Fibroblast of villous mesenchyme (primary cell): Measurements from ENCODE around the gene OSBP. TPM values are rescaled to one million over a fixed set of nuclear protein-coding genes. Genes with fewer than 3 reads are reported as not detected.

ENCODE experiments used
- DNase-seq: peaks from one replicate; pipeline ENCODE4 v3.0.0-alpha.2; 2010; ENCODE audit warnings: low read depth
- H3K4me3 ChIP-seq: 2 replicates; pipeline ENCODE4 v1.5.1; 2011; ENCODE audit warnings: low read depth, mild to moderate bottlenecking, low read length
- CTCF ChIP-seq: IDR thresholded peaks from 2 replicates; pipeline ENCODE4 v1.5.1; 2012; ENCODE audit warnings: low read depth, mild to moderate bottlenecking, low read length; ENCODE audit not compliant: insufficient read depth
- total RNA-seq: library from RNA; depleted of rRNA; stranded (reverse); fragments of >200 nt; gene quantifications from 2 replicates; pipeline ENCODE4 v1.2.3, GENCODE V29; 2012

The OSBP gene
- total RNA-seq, 1 donor = 44.0 TPM

GRCh38 chr11:59556115-59556916, 59.3 kb downstream of the OSBP start:
- DNase-seq = peak; percentile 85

GRCh38 chr11:59555601-59556114, 59.9 kb downstream of the OSBP start:
- no peak for TF ChIP-seq CTCF
- no peak for DNase-seq
- H3K4me3 ChIP-seq = peak overlapping the region; percentile 51

More at GRCh38 chr11:59556115-59556916, 59.3 kb downstream of the OSBP start:
- H3K4me3 ChIP-seq = peak overlapping the region; percentile 51
- TF ChIP-seq CTCF = no peak

GRCh38 chr11:59553323-59553722, 62.3 kb downstream of the OSBP start:
- H3K4me3 ChIP-seq = no peak overlapping the region
- no peak for TF ChIP-seq CTCF
- no peak for DNase-seq

DNA sequence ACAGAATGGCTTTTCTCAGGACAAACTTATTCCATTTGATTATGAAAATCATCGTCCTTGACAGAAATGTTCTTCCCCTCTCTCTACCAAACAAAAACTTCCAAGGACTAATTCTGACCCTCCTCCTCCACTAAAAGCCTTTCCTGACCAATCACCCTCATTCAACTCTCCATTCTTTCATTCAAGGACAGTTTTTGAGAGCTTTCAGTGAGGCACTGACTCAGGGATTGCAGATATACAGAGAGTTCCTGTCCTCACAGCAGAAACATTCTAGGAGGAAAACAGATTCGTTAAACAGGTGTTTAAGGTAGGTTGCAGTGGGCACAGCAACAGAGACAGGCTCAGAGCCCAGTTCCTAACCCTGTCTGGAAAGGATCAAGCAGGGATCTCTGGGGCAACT, 62.7 kb downstream of the OSBP start:
- no peak for DNase-seq
- H3K4me3 ChIP-seq = no peak overlapping the region
- no peak for TF ChIP-seq CTCF

DNA sequence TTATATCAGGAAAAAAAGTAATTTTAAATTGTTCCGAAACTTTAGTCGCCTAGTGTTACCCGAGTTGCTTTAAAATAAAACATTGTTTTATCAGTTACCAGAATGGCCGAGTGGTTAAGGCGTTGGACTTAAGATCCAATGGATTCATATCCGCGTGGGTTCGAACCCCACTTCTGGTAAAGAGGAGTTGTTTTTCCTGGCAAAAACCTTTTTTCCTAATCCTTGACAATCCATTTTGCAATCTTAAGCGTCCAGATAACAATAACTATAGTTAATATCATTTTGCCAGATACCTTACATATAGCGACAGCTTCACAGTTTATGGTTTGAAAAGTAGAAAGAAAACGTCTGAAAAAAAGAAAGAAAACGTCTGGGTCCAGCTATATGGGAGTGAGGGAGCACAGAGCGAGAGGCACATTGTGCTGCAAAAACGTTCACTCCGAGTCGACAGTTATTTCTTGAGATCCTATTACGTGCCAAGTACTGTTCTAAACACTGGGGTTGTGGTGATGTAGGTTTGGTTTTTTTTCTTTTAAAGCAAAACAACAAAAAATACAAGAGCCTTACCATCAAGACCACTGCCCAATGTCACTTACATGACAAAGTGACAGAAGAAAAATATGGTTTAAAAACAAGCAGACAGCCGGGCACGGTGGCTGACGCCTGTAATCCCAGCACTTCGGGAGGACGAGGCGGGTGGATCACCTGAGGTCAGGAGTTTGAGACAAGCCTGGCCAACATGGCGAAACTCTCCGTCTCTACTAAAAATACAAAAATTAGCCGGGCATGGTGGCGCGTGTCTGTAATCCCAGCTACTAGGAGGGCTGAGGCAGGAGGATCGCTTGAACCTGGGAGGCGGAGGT, 63.7 kb downstream of the OSBP start:
- no peak for TF ChIP-seq CTCF
- DNase-seq = peak; percentile 85
- peak overlapping the region; percentile 63 for H3K4me3 ChIP-seq

GRCh38 chr11:59550842-59551658, 64.5 kb downstream of the OSBP start:
- H3K4me3 ChIP-seq = peak overlapping the region; percentile 63
- TF ChIP-seq CTCF = no peak
- DNase-seq = peak; percentile 94
